DOHH2 (cell line): ENCODE data around the gene FAM25C.
"Not testable (repeated sequence)": the region's sequence is repeated elsewhere in the genome, so short reads cannot be mapped to it uniquely, and the experiment has no call there.

ENCODE experiments used
- CTCF ChIP-seq: fragments of 200-600 bp; sonication (generic); IDR thresholded peaks from one replicate; pipeline ENCODE4 v1.5.1; 2014; ENCODE audit warnings: antibody characterized with exemption, mild to moderate bottlenecking, low read depth, low read length; ENCODE audit not compliant: poor library complexity, severe bottlenecking
- EZH2phosphoT487 ChIP-seq: fragments of 200-600 bp; sonication (generic); IDR thresholded peaks from 2 replicates; pipeline ENCODE4 v1.6.1; 2017; ENCODE audit warnings: borderline replicate concordance, mild to moderate bottlenecking, antibody characterized with exemption, low read length, moderate library complexity, mixed read lengths

- not testable (repeated sequence) for TF ChIP-seq CTCF, EZH2phosphoT487
These were observed 27.5 kb downstream of the FAM25C start for GRCh38 chr10:47972077-47972476.
